GM15510 (cell line): Measurements from ENCODE around the gene CAPZA3.

Experiments used
- POLR2A ChIP-seq: IDR thresholded peaks from 3 replicates; pipeline ENCODE4 v1.6.1; 2011; ENCODE audit warnings: borderline replicate concordance; ENCODE audit not compliant: insufficient read length; ENCODE audit errors: extremely low read depth

Gene CAPZA3

GRCh38 chr12:18737819-18738218 lies at the start of gene CAPZA3, which contains the start of gene PLCZ1:
Gene CAPZA3 (plus strand): TSS chr12:18738119. CDS start chr12:18738269, 150 bp downstream.
Gene PLCZ1 (minus strand): TSS chr12:18738012. CDS start chr12:18737371, 641 bp downstream.
- no peak for TF ChIP-seq POLR2A

GRCh38 chr12:18689771-18690170 lies 48.1 kb upstream of the CAPZA3 start:
- TF ChIP-seq POLR2A, result no peak

GRCh38 chr12:18690653-18691052 lies 47.3 kb upstream of the CAPZA3 start:
- TF ChIP-seq POLR2A, result no peak

GRCh38 chr12:18696971-18697602 lies 40.8 kb upstream of the CAPZA3 start:
- no peak for TF ChIP-seq POLR2A

- TF ChIP-seq POLR2A, result no peak
Observed at GRCh38 chr12:18700271-18700670, 37.6 kb upstream of the CAPZA3 start.

DNA sequence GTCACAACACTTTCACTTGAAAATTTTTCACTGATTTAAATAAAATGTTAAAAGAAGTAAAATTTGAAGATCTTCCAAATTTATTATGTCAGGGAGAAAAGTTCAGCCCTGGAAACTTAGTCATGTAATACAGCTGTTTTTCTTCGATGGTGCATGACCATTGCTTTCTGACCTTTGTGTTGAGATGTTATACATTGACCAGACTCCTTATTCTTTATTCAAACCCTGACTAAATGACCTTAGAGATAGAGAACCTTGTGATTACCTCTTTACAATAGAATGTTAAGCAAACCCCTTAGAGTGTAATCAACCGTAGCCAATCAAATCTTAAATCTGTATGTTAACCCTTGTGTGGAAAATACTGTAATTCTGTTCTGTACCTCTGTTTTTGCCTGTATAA lies 34.6 kb upstream of the CAPZA3 start:
- no peak for TF ChIP-seq POLR2A

GRCh38 chr12:18703911-18704310 lies 34.0 kb upstream of the CAPZA3 start:
- no peak for TF ChIP-seq POLR2A

GRCh38 chr12:18706798-18707197 lies 31.1 kb upstream of the CAPZA3 start:
- no peak for TF ChIP-seq POLR2A

DNA sequence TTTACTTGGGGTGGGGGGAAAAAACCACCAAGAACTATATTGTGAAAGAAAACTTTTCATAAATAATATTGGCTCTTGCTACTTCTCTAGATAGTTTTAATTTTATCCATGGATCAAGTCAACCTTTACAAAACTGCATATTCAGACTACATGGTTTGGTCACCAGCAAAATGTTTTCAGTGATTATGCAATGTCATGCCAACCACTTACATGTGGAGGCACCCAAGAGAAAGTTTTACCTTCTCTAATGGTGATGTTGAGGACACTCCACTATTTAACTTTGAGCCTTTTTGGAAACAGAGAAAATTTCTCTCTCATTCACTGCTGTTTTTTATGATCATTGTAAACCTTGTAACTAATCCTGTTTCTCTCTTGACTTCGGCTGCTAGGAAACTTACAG lies 21.7 kb upstream of the CAPZA3 start:
- TF ChIP-seq POLR2A, result no peak

DNA sequence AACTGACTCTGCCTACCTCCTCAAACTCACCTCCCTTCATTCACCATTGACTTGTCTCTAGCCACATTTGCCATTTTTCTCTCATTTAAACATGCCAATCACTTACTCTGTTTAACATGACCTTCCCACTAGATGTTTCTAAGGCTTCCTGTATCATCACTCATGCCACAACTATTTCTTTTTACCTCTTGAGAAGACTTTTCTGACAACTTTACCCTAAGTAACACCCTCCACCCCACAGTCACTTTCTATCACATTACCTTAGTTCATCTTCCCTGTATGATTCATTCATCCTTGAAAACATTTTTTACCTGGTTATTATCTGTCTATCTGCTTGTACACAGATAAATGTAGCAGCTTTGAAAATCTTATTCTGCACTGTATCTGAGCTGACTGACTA lies 19.5 kb upstream of the CAPZA3 start:
- no peak for TF ChIP-seq POLR2A

GRCh38 chr12:18719922-18720510 lies 17.9 kb upstream of the CAPZA3 start:
- no peak for TF ChIP-seq POLR2A

- TF ChIP-seq POLR2A, result no peak
Observed at GRCh38 chr12:18720690-18721089, 17.2 kb upstream of the CAPZA3 start.

- no peak for TF ChIP-seq POLR2A
Observed at GRCh38 chr12:18721452-18721851, 16.5 kb upstream of the CAPZA3 start.

DNA sequence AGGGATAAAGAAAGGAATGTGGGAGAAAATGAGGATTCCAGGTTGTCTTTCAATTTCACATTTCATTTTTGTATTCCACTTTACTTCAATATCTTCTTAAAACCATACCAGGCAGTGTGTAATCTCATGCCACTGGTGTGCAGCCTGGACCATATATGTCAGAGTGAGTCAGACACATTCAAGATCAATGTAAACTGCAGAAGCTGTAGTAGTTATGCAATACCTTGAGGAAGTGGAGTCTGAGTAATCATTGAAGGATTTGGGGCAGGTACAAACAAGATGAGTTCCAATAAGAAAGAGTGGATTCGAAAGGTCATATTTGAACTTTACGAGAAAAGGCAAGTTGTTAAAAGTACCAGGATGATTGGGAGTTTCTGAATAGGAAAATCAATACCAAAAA lies 14.2 kb upstream of the CAPZA3 start:
- TF ChIP-seq POLR2A, result no peak

DNA sequence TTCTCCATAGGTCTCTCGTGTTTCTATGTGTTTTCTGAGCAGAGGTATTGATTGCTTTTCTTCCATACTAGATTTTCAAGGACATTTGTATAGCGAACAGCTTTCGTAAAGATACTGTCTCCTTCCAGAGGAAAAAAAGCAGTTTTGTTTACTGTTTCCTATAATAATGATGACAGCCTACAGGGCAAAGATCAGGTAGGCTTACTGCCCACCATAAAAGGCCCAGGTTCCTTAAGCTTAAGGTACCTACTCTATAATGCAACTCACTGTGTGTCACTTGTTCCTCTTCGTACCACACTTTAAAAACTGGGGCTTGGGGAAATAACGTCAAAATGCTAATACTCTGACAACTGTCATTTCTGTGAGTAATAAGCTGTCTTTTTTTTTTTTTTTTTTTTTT lies 6.8 kb upstream of the CAPZA3 start:
- no peak for TF ChIP-seq POLR2A

DNA sequence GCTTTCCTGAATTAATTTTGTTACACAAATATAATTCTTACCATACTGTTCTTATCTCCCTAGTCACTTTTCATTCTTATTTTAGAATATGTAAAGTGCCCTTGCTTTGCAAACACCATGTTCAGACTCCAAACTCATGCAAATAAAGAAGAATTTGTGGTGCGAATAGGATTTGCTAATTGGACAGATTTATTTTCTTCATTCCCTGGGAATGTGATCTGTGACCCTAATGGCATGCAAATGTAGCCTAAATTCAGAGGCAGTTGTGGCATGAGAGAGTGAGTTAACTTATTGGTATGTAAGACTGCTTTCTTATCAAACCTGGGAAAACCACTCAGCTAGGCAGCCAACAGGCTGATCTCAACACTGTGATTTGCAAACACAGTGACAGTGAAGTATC lies 10.0 kb downstream of the CAPZA3 start:
- no peak for TF ChIP-seq POLR2A
